Endodermal cell (in vitro differentiated cells): Measurements from ENCODE around the gene ELOVL2. TPM values are rescaled to one million over a fixed set of nuclear protein-coding genes. Genes with fewer than 3 reads are reported as not detected.
"Not testable (repeated sequence)": the region's sequence is repeated elsewhere in the genome, so short reads cannot be mapped to it uniquely, and the experiment has no call there.

Source experiments
- DNase-seq: peaks from one replicate; pipeline ENCODE4 v3.0.0-alpha.2; 2017
- H3K27ac ChIP-seq: 2 replicates; pipeline ENCODE4 v1.5.1; 2013; ENCODE audit warnings: mild to moderate bottlenecking, low read depth, low read length, moderate library complexity
- H3K27me3 ChIP-seq: 2 replicates; pipeline ENCODE4 v1.6.1; 2013; ENCODE audit warnings: mild to moderate bottlenecking, low read length, moderate library complexity; ENCODE audit not compliant: insufficient read depth, control insufficient read depth, poor library complexity, severe bottlenecking
- H3K36me3 ChIP-seq: 2 replicates; pipeline ENCODE4 v1.7.0; 2013; ENCODE audit warnings: mild to moderate bottlenecking, low read length, moderate library complexity; ENCODE audit not compliant: control insufficient read depth, insufficient read depth
- H3K4me1 ChIP-seq: one replicate; pipeline ENCODE4 v1.7.0; 2013; ENCODE audit warnings: low read length; ENCODE audit not compliant: control insufficient read depth, insufficient read depth
- H3K4me3 ChIP-seq: 2 replicates; pipeline ENCODE4 v1.5.1; 2013; ENCODE audit warnings: mild to moderate bottlenecking, low read length, moderate library complexity
- H3K9ac ChIP-seq: 2 replicates; pipeline ENCODE4 v1.6.1; 2013; ENCODE audit warnings: mild to moderate bottlenecking, low read length, moderate library complexity; ENCODE audit not compliant: poor library complexity, severe bottlenecking; ENCODE audit errors: extremely low read depth
- H3K9me3 ChIP-seq: 2 replicates; pipeline ENCODE4 v1.6.1; 2013; ENCODE audit warnings: mild to moderate bottlenecking, low read length, moderate library complexity; ENCODE audit not compliant: control insufficient read depth
- H3K27ac Mint-ChIP-seq: 2 replicates; pipeline ENCODE4 v1.8.0; 2020; ENCODE audit warnings: mixed read lengths
- H3K27me3 Mint-ChIP-seq: 2 replicates; pipeline ENCODE4 v1.8.0; 2021; ENCODE audit warnings: mild to moderate bottlenecking, mixed read lengths; ENCODE audit not compliant: insufficient read depth
- H3K36me3 Mint-ChIP-seq: 2 replicates; pipeline ENCODE4 v1.8.0; 2020; ENCODE audit warnings: low read depth, mixed read lengths
- H3K4me1 Mint-ChIP-seq: 2 replicates; pipeline ENCODE4 v1.8.0; 2020; ENCODE audit warnings: mixed read lengths
- H3K4me3 Mint-ChIP-seq: 2 replicates; pipeline ENCODE4 v1.8.0; 2020; ENCODE audit warnings: mild to moderate bottlenecking, moderate library complexity, mixed read lengths
- H3K9me3 Mint-ChIP-seq: 2 replicates; pipeline ENCODE4 v1.8.0; 2020; ENCODE audit warnings: mild to moderate bottlenecking, mixed read lengths
- CTCF ChIP-seq: fragments of 200-600 bp; sonication (generic); conservative IDR thresholded peaks from 2 replicates; pipeline ENCODE4 v1.5.0; 2021; ENCODE audit warnings: antibody characterized with exemption, mild to moderate bottlenecking
- WGBS, 2 experiments: methylation state at CpG; one replicate each; pipeline versions ENCODE4 v1.1.5 to v1.1.7; 2013; ENCODE audit warnings: missing lambda C conversion rate in 2 of 2, mixed read lengths in 1 of 2; ENCODE audit not compliant: insufficient coverage in 1 of 2, insufficient read length in 1 of 2; 5-methylcytosine and 5-hydroxymethylcytosine counted together
- total RNA-seq, 2 donors: library from RNA; stranded (reverse); fragmentation: NEBNext Ultra II Directional in 1 of 2; extraction: Animal tissue kit (Norgen Biotek cat#: 25700) in 1 of 2; gene quantifications; 2 replicates in 1 of 2; 3 replicates in 1 of 2; pipeline ENCODE4 v1.2.1, GENCODE V29; 2021

Gene ELOVL2
- total RNA-seq, 2 donors from 2014 or later: 7.3 to 14.1 TPM

GRCh38 chr6:11089695-11090094 is 45.6 kb upstream of the ELOVL2 start:
- H3K9ac ChIP-seq: no peak overlapping the region
- no peak for TF ChIP-seq CTCF
- no peaks in the 10 kb centered on the region for H3K27me3 ChIP-seq
- no peaks in the 10 kb centered on the region for H3K4me1 ChIP-seq
- DNase-seq: no peak
- no peak overlapping the region for H3K27ac ChIP-seq
- H3K27me3 Mint-ChIP-seq: peaks cover 3% of the 10 kb centered on the region
- no peaks in the 10 kb centered on the region for H3K36me3 Mint-ChIP-seq
- 96 to 100% methylated on average over 1 of the region's 1 CpG for WGBS, 2 experiments
- H3K9me3 ChIP-seq: no peaks in the 10 kb centered on the region
- no peak overlapping the region for H3K4me3 Mint-ChIP-seq
- H3K36me3 ChIP-seq: no peaks in the 10 kb centered on the region
- H3K9me3 Mint-ChIP-seq: no peaks in the 10 kb centered on the region
- H3K27ac Mint-ChIP-seq: no peak overlapping the region
- peaks cover 7% of the 10 kb centered on the region for H3K4me1 Mint-ChIP-seq
- H3K4me3 ChIP-seq: no peak overlapping the region

GRCh38 chr6:11087141-11087812 is 43.2 kb upstream of the ELOVL2 start:
- not testable (repeated sequence) for DNase-seq, H3K4me3 Mint-ChIP-seq, H3K27me3 ChIP-seq, H3K27ac ChIP-seq, H3K27me3 Mint-ChIP-seq, H3K4me3 ChIP-seq, H3K4me1 Mint-ChIP-seq, H3K9me3 Mint-ChIP-seq, H3K27ac Mint-ChIP-seq, H3K36me3 Mint-ChIP-seq, H3K9me3 ChIP-seq, H3K36me3 ChIP-seq, H3K9ac ChIP-seq, H3K4me1 ChIP-seq
- 90 to 97% methylated on average over 11 to 47 of the region's 47 CpGs for WGBS, 2 experiments

GRCh38 chr6:11085758-11086435 is 41.8 kb upstream of the ELOVL2 start:
- peaks cover 3% of the 10 kb centered on the region for H3K27me3 Mint-ChIP-seq
- Histone ChIP-seq H3K4me1 (no peaks in the 10 kb centered on the region), H3K4me3 (no peak overlapping the region), H3K27me3 (no peaks in the 10 kb centered on the region), H3K36me3 (no peaks in the 10 kb centered on the region), H3K27ac (no peak overlapping the region), H3K9ac (no peak overlapping the region), H3K9me3 (no peaks in the 10 kb centered on the region)
- H3K4me3 Mint-ChIP-seq: no peak overlapping the region
- 50 to 79% methylated on average over 1 to 3 of the region's 3 CpGs for WGBS, 2 experiments
- no peaks in the 10 kb centered on the region for H3K36me3 Mint-ChIP-seq
- no peak for DNase-seq
- H3K4me1 Mint-ChIP-seq: no peaks in the 10 kb centered on the region
- H3K27ac Mint-ChIP-seq: no peak overlapping the region
- no peaks in the 10 kb centered on the region for H3K9me3 Mint-ChIP-seq
- TF ChIP-seq CTCF: no peak
